ENCODE data around the gene RAP1GAP.

The RAP1GAP gene

GRCh38 chr1:21669258-21670058 is at the start of gene RAP1GAP:
Gene RAP1GAP, minus strand, starts transcription at chr1:21669357. Its CDS starts 49,325 bp downstream, at chr1:21620032.
- DNase-seq: no peak

- DNase-seq: no peak
Observed at GRCh38 chr1:21716169-21716568, 47.0 kb upstream of the RAP1GAP start.

DNA sequence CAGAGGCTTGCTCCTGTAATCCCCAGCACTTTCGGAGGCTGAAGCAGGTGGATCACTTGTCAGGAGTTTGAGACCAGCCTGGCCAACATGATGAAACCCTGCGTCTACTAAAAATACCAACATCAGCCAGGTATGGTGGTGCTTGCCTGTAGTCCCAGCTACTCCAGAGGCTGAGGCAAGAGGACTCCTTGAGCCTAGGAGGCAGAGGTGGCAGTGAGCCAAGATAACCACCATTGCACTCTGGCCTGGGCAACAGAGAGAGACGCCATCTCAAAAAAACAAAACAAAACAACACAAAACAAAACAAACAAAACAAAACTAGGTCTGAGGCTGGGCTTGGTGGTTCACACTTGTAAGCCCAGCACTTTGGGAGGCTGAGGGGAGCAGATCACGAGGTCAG is 38.7 kb upstream of the RAP1GAP start:
- no peak for DNase-seq

GRCh38 chr1:21707086-21707840 is 38.1 kb upstream of the RAP1GAP start:
- no peak for DNase-seq

- DNase-seq: no peak
Observed at GRCh38 chr1:21706151-21706835, 37.1 kb upstream of the RAP1GAP start.

- DNase-seq: no peak
Observed at GRCh38 chr1:21705303-21705980, 36.3 kb upstream of the RAP1GAP start.

DNA sequence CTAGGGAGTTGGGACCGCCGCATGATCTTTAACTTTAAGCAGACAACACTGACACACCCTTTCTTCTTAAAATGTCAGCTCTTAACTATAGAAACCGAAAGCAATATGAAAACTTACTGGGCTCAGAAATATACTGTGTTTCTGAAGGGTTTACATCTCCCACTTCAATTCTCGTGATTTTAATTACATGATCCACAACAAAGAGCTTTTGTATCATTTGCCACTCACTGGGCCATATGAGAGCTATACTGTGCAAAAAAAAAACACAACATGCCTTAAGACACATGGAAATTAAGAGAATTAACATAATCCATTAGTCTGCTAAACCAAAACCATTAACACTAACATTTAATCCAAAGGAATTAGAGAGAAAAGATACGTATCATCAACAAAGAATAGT is 35.0 kb upstream of the RAP1GAP start:
- DNase-seq: no peak

DNA sequence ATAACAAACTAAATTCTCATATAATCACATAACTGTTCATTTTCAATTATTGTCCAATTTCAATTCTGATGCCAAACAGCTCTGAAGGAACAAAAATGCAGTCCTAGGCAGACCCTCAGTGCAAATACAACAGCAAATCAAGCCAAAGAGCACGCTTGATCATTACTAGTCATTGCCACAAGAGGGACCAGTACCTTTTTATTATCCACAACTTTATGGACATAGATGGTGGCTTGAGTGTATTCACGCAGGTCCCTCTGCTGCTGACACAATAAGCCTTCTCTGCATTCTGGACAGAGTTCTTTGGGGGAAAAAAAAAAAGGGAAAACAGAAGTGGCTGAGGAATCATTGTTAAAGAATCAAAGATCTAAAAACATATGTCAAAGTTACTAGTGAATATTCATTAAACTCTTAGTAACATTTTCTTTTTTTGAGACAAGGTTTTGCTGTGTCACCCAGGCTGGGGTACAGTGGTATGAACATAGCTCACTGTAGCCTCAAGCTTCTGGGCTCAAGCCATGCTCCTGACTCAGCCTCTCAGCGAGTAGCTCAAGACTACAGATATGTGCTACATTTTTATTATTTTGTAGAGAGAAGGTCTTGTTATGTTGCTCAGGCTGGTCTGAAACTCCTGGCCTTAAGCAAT is 34.3 kb upstream of the RAP1GAP start:
- no peak for DNase-seq

DNA sequence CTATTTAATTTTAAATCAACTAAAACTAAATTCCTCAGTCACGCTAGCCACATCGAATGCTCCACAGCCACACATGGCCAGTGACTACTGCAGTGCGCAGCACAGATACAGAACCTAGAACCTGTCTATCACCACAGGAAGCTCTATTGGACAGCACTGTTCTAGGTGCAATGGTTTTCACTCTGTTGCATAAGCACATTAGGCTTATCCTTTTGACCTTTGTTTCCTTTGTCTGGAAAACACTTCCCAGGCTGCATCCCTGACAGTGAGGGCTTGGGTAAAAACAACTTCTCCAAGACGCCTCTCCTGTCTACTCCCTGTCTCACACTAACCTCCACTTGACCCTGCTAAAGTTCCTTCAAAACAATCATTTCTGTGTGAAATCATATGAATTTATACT is 33.6 kb upstream of the RAP1GAP start:
- DNase-seq: no peak

DNA sequence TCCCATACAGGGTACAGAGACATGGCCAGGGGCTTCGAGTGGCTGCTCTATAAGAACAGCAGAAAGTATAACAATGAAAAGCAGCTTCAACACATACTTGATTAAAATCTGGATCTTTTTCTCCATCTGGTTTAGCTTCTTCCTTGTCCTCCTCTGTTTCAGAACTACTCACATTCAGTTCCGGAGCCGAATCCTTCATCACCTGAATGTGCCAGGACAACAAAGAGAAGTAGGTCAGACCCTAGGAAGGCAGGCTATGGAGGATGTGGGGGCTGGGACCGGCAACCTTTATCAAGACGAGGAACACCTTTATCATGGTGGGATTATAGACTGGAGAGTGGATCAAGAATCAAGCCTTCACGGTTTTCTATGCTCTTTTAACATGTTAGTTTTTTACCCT is 32.2 kb upstream of the RAP1GAP start:
- no peak for DNase-seq

DNA sequence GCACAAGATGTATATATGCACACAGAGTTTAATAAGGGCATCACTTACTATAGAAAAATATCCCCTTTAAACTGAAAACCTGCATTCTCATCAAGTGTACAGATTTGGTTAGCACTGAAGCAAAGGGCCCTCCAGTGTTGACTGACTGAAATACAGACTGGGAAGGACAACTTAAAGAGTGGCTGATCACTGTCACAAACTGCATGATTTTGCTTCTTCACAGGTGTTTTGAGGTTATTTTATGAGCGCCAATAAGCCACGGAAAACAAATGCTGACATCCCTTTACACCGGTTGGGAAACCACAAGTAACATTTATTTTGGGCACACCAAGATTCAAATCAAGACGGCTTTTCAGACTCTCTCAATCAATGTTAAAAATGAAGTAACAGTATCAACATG is 30.9 kb upstream of the RAP1GAP start:
- DNase-seq: no peak

DNA sequence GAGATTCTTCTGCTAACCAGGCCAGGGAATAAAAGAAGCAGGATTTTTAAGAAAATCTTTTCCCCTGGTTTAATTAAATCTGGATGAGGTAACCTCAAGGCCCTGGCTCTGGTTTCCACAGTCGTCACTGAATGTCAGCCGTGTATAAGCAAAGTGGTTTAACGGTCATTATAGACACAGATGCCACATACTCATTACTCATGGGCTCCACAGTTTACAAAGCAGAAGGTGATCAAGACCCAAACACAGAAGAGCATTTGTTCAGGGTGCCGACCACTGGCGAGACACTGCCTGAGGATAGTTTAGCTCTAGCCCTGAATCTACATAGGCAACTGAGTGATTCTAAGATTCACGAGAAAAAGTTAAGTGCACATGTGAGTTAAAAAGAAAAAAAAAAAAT is 27.8 kb upstream of the RAP1GAP start:
- no peak for DNase-seq

DNA sequence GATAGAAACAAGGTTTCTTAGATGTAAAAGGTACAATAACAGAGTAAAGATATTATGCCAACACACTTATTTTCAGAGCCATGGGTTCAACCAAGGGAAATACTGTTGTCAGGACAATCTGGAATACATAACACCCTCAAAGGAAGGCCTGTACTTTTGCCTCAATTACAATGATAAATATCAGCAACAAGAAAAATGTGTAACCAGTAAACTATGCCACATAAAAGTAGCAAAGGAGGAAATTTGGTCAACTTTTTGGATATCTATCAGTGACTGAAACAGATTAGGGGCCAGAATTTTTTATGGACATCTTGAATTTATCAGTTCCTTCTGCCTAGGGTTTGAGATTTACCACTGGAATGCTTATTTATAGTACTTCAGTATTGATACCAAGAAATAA is 24.6 kb upstream of the RAP1GAP start:
- no peak for DNase-seq

- no peak for DNase-seq
Observed at GRCh38 chr1:21691739-21692138, 22.6 kb upstream of the RAP1GAP start.

- DNase-seq: no peak
Observed at GRCh38 chr1:21689661-21690372, 20.7 kb upstream of the RAP1GAP start.

DNA sequence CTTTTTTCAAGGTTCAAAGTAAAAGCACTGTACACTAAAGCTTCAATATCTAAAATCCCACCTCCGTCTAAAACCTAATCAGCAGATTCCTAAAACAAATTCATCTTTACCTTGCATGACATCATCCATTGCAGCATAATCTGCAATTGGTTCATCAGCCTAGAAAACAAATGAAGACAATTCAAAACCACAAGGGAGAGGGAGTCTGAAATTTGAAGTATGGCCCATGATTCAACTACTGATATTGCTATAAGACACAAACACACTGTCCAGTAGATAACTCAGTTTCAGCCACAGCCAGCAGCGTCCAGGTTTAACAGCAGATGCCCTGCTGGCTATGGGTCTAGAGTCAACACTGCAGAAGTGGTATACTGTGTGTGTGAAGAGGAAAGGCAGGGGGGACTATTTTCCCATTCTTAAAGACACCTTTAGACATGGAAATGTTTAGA is 17.9 kb upstream of the RAP1GAP start:
- DNase-seq: no peak

GRCh38 chr1:21685946-21686678 is 17.0 kb upstream of the RAP1GAP start:
- DNase-seq: no peak

GRCh38 chr1:21681426-21681825 is 12.3 kb upstream of the RAP1GAP start:
- DNase-seq: no peak

DNA sequence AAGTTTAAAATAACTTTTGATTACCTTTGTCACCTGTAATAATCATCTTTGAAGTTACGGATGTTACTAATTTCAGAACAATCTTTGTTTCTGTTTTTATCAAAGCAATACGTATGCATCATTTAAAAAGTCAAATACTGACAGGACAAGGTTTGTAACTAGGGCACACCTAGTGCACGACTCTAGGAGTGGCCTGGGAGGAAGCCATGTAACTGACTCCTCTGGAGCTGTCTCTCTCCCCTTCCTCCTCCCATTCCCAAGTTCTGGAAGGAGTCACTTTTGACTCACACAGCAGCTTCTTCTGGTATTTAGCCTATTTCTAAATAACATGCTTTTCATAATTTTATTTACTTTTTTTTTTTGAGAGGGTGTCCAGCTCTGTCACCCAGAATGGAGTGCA is 11.8 kb upstream of the RAP1GAP start:
- no peak for DNase-seq

GRCh38 chr1:21680381-21680780 is 11.2 kb upstream of the RAP1GAP start:
- DNase-seq: no peak

DNA sequence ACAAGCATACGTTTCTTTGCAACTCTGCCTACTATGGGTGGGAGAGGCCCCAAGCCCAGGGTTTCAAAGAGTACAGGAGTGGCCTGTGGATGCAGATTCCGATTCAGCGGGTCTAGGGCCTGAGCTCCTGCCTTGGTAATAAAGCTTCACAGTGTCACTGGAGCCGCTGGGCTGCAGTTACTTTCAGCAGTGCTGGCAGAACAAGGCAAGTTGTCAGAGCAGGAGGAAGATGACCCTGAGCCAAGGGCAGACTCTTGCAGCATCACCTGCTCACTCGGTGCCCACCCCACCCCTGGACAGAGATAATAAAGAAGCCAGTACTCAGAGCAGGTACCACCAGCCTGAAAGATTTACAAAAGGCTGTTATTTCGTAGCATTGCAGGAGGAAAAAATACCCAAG is 8.0 kb upstream of the RAP1GAP start:
- no peak for DNase-seq
